Natural killer cell (primary cell): Measurements from ENCODE around the gene AGXT. TPM values are rescaled to one million over a fixed set of nuclear protein-coding genes. Genes with fewer than 3 reads are reported as not detected.

Experiments
- ATAC-seq, 3 donors: fragments of 150-1000 bp in 2 of 3; fragments of 200-7000 bp in 1 of 3; cut with Tn5 transposase; 1 replicate in 1 of 3; 2 replicates in 2 of 3; pipeline ENCODE4 v1.10.0; 2021; ENCODE audit warnings: mild to moderate bottlenecking in 2 of 3, moderate library complexity in 2 of 3
- DNase-seq, 2 donors: peaks; one replicate each; pipeline versions ENCODE4 v3.0.0 to v3.0.0-alpha.2; 2013 to 2021; ENCODE audit warnings: mixed read lengths in 1 of 2
- H3K27ac ChIP-seq: one replicate; pipeline ENCODE4 v1.5.1; 2013; ENCODE audit warnings: mild to moderate bottlenecking, low read length
- H3K27me3 ChIP-seq: one replicate; pipeline ENCODE4 v1.6.1; 2013; ENCODE audit warnings: low read length; ENCODE audit not compliant: control insufficient read depth, insufficient read depth
- H3K36me3 ChIP-seq: one replicate; pipeline ENCODE4 v1.6.1; 2013; ENCODE audit warnings: low read length; ENCODE audit not compliant: control insufficient read depth, insufficient read depth
- H3K4me1 ChIP-seq: one replicate; pipeline ENCODE4 v1.6.1; 2013; ENCODE audit warnings: low read length; ENCODE audit not compliant: control insufficient read depth, insufficient read depth
- H3K4me3 ChIP-seq: one replicate; pipeline ENCODE4 v1.5.1; 2013; ENCODE audit warnings: low read length
- H3K9me3 ChIP-seq: one replicate; pipeline ENCODE4 v1.6.1; 2013; ENCODE audit warnings: low read length; ENCODE audit not compliant: control insufficient read depth, insufficient read depth
- H3K27ac Mint-ChIP-seq, 2 donors: one replicate each; pipeline ENCODE4 v1.8.0; 2022; ENCODE audit warnings: mild to moderate bottlenecking in 2 of 2, mixed read lengths in 2 of 2, moderate library complexity in 1 of 2
- H3K27me3 Mint-ChIP-seq, 2 donors: one replicate each; pipeline ENCODE4 v1.8.0; 2022; ENCODE audit warnings: low read depth in 2 of 2, mixed read lengths in 2 of 2
- H3K36me3 Mint-ChIP-seq: one replicate; pipeline ENCODE4 v1.8.0; 2022; ENCODE audit warnings: mixed read lengths
- H3K4me1 Mint-ChIP-seq, 2 donors: one replicate each; pipeline ENCODE4 v1.8.0; 2022; ENCODE audit warnings: mixed read lengths in 2 of 2
- H3K4me3 Mint-ChIP-seq: one replicate; pipeline ENCODE4 v1.8.0; 2022; ENCODE audit warnings: mild to moderate bottlenecking, moderate library complexity, mixed read lengths
- H3K9me3 Mint-ChIP-seq, 2 donors: one replicate each; pipeline ENCODE4 v1.8.0; 2022; ENCODE audit warnings: mixed read lengths in 2 of 2
- CTCF ChIP-seq: fragments of 200-600 bp; IDR thresholded peaks from one replicate; pipeline ENCODE4 v1.8.0; 2022; ENCODE audit warnings: antibody characterized with exemption
- WGBS: methylation state at CpG from one replicate; pipeline ENCODE4 v1.1.7; 2013; ENCODE audit warnings: missing lambda C conversion rate; ENCODE audit not compliant: insufficient coverage; 5-methylcytosine and 5-hydroxymethylcytosine counted together
- intact Hi-C: fragments of 100-400 bp; cut with micrococcal nuclease; formaldehyde crosslinking; loops from one replicate; pipeline ENCODE4 v1.14.2; 2022
- total RNA-seq, 4 donors: library from RNA; stranded (reverse); fragments of 120-200 nt in 1 of 4; gene quantifications; one replicate each; pipeline versions ENCODE4 v1.2.3 to v1.2.4, GENCODE V29; 2013 to 2022

AGXT gene
- total RNA-seq, 3 donors from 2014 or later (not counting 1 experiment from before 2014, with no cell fraction given) = not detected

DNA sequence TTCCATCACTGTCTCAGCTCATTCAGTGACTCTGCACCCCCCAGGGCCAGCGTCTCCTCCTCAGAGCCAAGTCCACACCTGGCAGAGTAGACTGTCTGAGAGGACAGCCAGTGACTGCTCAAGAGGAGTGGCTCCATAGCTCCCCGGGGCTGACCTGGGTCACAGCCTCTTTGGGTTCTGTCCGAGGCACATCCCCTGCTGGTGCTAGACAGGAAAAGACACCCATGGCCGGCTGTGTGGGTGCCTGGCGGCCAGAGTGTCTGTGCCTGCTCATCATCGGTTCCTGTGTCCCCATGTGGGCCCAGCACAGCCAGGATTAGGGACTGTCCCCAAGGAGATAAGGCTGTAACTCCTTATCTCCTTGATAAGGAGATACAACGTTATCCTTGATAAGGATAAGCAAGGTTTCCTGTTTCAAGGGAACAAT lies 34.0 kb downstream of the AGXT start:
- H3K9me3 Mint-ChIP-seq = no peaks in the 10 kb centered on the region
- no peak overlapping the region for H3K27ac ChIP-seq
- TF ChIP-seq CTCF = no peak
- intact Hi-C loops = no loop called here
- 77% methylated on average over 7 of the region's 7 CpGs for WGBS
- H3K27me3 ChIP-seq = no peaks in the 10 kb centered on the region
- no peak overlapping the region for H3K4me3 ChIP-seq
- DNase-seq = no peak
- ATAC-seq = no peak
- H3K4me1 Mint-ChIP-seq = no peaks in the 10 kb centered on the region
- no peaks in the 10 kb centered on the region for H3K4me1 ChIP-seq
- no peaks in the 10 kb centered on the region for H3K27me3 Mint-ChIP-seq
- no peaks in the 10 kb centered on the region for H3K36me3 ChIP-seq
- H3K27ac Mint-ChIP-seq = no peak overlapping the region
- H3K4me3 Mint-ChIP-seq = no peak overlapping the region
- no peaks in the 10 kb centered on the region for H3K36me3 Mint-ChIP-seq
- no peaks in the 10 kb centered on the region for H3K9me3 ChIP-seq

DNA sequence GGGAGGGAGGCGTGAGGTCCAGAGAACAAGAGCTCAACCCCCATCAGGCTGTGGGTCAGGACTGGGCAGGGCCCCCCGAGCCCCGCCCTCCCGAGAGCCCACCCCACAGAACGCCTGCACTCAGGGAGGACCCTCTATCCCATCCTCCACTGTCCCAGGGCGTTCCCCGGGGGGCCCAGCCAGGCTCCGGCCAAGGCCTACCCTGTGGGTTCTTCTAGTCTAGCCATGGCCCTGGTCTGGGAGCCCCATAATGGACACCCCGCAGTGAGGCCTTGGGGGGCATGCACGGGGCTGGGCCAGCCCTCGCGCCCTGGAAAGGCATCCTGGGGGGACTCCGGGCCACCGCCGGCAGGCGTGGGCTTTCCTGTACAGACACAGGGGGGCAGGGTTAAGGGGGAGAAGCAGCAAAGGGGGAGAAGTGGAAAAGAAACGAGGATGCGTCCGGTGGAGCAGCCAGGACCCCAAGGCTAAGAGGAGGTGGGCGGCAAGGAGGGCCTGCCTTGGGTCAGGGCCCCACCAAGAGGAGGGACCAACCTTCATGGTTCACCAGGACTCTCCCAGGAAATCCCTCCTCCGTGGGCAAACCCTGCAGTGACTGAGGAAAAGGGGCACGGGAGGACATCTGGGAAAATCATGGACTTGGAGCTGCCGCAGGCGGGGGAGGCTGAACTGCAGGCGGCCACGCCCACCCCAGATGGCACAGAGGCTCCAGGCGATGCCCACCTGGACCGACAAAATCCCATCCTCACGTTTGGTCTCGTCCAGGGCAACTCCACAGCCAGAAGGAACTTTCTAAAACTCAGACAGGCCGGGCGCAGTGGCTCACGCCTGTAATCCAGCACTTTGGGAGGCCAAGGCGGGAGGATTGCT lies 34.8 kb downstream of the AGXT start:
- DNase-seq = no peak
- Mint-ChIP-seq H3K9me3 (no peaks in the 10 kb centered on the region), H3K36me3 (no peaks in the 10 kb centered on the region), H3K27ac (no peak overlapping the region), H3K4me3 (no peak overlapping the region), H3K27me3 (no peaks in the 10 kb centered on the region), H3K4me1 (no peaks in the 10 kb centered on the region)
- intact Hi-C loops = no loop called here
- Histone ChIP-seq H3K9me3 (no peaks in the 10 kb centered on the region), H3K4me3 (no peak overlapping the region), H3K27ac (no peak overlapping the region), H3K27me3 (no peaks in the 10 kb centered on the region), H3K36me3 (no peaks in the 10 kb centered on the region), H3K4me1 (no peaks in the 10 kb centered on the region)
- no peak for TF ChIP-seq CTCF
- 88% methylated on average over 34 of the region's 34 CpGs for WGBS
- ATAC-seq = no peak

GRCh38 chr2:240904216-240905175 lies 35.9 kb downstream of the AGXT start:
- no peak overlapping the region for H3K27ac Mint-ChIP-seq
- intact Hi-C loops = no loop called here
- H3K4me1 ChIP-seq = no peaks in the 10 kb centered on the region
- no peaks in the 10 kb centered on the region for H3K4me1 Mint-ChIP-seq
- no peak for TF ChIP-seq CTCF
- DNase-seq (no peak), ATAC-seq (no peak)
- H3K4me3 ChIP-seq = no peak overlapping the region
- 83% methylated on average over 18 of the region's 19 CpGs for WGBS
- H3K27me3 Mint-ChIP-seq = no peaks in the 10 kb centered on the region
- no peaks in the 10 kb centered on the region for H3K27me3 ChIP-seq
- no peaks in the 10 kb centered on the region for H3K36me3 ChIP-seq
- no peaks in the 10 kb centered on the region for H3K9me3 ChIP-seq
- H3K27ac ChIP-seq = no peak overlapping the region
- H3K4me3 Mint-ChIP-seq = no peak overlapping the region
- H3K9me3 Mint-ChIP-seq = no peaks in the 10 kb centered on the region
- no peaks in the 10 kb centered on the region for H3K36me3 Mint-ChIP-seq
